B cell (primary cell): ENCODE results near the gene EML6.

ENCODE experiments used
- EZH2 ChIP-seq: IDR thresholded peaks from 2 replicates; pipeline ENCODE4 v1.6.1; 2012; ENCODE audit warnings: borderline replicate concordance, low read depth, mild to moderate bottlenecking, moderate library complexity, low read length; ENCODE audit not compliant: insufficient read depth, poor library complexity, severe bottlenecking
- TF ChIP-seq, protein P1 (sequence below): fragments of 200-600 bp; IDR thresholded peaks from one replicate; pipeline ENCODE4 v1.8.0; 2022; ENCODE audit warnings: antibody characterized with exemption, mild to moderate bottlenecking

DNA sequence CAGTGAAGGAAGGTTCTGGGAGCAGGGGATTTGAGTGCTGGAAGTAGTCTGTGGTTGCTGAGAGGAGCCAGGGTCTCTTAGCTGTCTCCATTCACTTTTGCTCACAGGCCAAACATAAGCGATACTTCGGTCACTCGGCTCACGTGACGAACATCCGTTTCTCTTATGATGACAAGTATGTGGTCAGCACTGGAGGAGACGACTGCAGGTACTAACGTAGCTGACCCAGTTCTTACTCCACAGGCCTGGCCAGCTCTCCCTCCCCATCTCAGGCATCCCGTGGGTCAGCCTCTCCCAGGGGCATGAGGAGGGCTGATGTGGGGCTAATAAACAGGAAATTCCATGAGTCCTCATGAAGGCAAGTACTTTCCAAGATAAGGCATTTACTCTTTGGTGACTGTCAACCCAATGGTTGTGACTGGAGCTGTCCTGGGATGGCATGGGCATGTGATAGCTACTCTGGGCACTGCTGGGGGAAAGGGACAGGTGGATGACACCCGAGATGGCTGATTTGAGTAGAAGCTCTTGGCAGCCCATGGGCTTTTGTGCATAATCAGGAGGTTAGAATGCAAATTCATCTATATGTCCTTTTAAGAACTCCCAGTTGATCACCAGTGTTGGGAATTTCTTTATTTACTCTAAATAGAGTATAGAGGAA is 245.2 kb downstream of the EML6 start:
- TF ChIP-seq, protein P1, sequence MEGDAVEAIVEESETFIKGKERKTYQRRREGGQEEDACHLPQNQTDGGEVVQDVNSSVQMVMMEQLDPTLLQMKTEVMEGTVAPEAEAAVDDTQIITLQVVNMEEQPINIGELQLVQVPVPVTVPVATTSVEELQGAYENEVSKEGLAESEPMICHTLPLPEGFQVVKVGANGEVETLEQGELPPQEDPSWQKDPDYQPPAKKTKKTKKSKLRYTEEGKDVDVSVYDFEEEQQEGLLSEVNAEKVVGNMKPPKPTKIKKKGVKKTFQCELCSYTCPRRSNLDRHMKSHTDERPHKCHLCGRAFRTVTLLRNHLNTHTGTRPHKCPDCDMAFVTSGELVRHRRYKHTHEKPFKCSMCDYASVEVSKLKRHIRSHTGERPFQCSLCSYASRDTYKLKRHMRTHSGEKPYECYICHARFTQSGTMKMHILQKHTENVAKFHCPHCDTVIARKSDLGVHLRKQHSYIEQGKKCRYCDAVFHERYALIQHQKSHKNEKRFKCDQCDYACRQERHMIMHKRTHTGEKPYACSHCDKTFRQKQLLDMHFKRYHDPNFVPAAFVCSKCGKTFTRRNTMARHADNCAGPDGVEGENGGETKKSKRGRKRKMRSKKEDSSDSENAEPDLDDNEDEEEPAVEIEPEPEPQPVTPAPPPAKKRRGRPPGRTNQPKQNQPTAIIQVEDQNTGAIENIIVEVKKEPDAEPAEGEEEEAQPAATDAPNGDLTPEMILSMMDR: no peak
- no peak for TF ChIP-seq EZH2
